Stimulated activated CD4-positive, alpha-beta T cell treated with anti-CD3 and anti-CD28 coated beads, Interleukin-12 subunit alpha, Interleukin-12 subunit beta, amount 100 ng/mL, for 4 hours (primary cell): ENCODE results near the gene PIGZ.

Experiments
- DNase-seq: peaks from one replicate; pipeline ENCODE4 v3.0.0-alpha.2; 2020

The PIGZ gene

DNA sequence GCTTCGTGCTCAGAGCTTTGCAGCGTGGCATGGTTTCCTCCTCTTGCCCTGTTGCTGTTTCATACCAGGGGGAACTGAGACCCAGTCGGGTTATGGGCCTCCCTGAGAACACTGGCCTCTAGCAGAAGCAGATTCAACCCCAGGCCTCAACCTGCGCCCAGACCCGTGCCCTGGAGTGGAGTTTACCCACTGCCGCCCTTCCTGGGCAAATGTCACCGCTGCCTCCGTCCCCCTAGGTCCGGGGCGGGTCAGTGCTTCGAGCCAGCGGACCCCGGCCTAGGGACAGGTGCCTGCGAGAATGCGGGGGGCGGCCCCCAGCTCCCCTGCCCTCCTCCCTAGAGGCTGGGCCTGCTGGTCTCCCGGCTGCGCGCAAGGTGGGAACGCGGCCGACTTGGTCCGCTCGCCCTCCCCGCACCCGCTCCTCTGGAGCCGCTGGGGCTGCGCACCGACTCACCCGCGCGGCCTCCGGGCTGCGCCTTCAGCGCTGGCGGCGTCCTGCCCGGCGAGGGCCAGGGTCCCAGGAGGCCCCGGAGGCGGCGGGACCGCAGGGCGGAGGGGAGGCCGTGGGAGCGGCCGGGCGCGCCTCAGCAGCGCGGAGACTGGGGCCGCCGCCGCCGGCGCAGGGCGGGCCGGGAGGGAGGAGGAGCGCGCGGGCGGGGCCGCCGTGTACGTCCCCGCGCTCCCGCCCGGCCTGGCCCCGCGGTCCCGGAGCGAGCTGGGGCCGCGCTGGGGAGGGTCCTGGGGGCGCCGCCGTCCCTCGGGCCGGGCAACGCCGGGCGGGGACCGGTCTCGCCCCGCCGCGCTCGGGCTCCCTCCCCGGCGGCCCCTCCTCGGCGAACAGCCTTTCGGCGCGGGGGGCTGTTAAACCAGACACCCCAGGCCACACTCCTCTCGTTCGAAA, at the start of gene PIGZ:
Gene PIGZ, minus strand, starts transcription at position 601 of the 901 bp plus-strand sequence. CDS start 16,802 bp downstream, outside the sequence.
- DNase-seq: peak; percentile 46

DNA sequence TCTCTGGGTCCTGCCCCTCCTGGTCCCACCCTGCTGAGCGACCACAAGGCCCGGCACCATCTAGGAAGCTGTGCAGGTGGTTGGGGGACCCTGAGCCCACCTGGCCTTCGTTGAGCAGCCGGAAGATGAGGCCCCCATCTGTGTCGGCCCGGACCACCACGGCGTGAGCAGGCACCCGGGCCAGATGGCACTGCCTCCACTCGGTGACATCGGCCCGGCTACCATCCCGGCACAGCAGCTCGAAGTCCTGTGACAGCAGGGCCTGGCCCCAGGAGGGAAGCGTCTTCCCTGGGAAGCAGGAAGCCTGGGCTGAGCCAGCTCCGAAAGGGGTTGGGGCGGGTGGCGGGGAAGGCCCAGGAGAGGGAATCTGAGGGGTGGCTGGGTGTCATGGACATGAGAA, 48.4 kb upstream of the PIGZ start:
- DNase-seq: no peak

GRCh38 chr3:197015790-197016736, 47.4 kb upstream of the PIGZ start:
- no peak for DNase-seq

DNA sequence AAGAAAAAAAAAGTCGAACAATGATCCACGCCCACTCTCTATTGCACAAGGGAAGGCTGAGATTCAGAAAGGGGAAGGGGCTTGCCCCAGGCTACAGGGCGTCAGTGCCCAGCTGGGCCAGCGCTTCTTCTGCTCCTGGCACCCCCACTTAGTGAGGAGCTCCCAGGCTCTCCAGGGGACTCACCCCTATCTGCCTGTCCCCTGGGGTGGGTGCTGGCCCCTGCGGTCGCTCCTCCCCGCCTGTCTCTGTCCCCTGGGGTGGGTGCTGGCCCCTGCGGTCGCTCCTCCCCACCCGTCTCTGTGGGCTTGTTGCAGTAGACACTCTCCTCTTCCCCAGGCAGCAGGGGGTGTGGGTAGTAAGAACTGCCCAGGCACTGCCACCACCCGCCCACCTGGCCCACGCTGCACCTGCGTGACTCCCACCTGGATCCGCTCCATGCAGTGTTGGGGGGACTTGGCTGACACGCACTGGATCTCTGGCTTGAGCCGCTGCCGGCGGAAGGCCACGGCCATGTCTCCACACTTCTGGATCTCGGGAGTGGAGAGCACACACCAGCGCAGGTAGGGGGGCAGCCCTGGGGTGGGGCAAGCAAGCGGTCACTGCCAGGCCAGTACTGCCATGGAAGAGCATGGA, 46.4 kb upstream of the PIGZ start:
- DNase-seq: no peak

GRCh38 chr3:197014024-197014423, 45.4 kb upstream of the PIGZ start:
- DNase-seq: no peak

- DNase-seq: no peak
Observed at GRCh38 chr3:197012540-197012883, 43.9 kb upstream of the PIGZ start.

GRCh38 chr3:197011780-197012539, 43.3 kb upstream of the PIGZ start:
- DNase-seq: no peak

- no peak for DNase-seq
Observed at GRCh38 chr3:197010556-197011351, 42.1 kb upstream of the PIGZ start.

GRCh38 chr3:197009532-197010019, 40.9 kb upstream of the PIGZ start:
- no peak for DNase-seq

DNA sequence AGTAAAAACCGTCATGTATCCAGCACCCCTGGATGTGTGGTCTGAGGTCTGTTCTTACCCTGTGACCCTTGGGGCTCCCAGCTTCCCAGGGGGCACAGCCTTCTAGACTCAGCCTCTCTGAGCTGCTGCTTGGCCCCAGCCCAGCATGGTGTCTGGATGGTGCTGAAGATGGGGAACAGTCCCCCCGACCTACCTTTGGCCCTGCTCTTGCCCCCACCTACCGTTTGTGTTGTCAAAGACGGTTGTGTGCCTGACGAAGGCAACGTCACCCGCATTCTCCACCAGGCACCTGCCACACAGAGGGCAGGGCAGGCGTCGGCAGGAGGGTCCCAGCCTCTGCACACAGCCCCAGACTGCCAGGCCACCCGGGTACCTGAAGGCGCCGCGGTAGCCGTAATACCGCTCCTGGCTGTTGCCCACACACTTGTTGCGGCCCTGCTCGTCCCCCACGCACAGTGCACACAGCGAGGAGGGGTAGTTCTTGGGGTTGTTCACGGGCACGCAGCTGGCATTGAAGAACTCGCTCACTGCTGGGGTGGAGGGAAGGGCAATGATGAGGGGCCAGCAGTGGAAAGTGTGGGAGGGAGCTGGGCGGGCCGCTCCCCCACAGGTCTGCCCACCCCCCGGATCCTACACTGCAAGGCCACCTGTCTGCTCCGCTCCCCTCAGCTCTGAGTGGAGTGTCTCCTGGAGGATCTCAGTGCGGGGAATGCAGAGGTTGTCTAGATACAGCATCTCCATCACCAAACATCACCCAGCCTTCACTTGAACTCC, 40.0 kb upstream of the PIGZ start:
- DNase-seq: no peak

GRCh38 chr3:197007953-197008352, 39.3 kb upstream of the PIGZ start:
- DNase-seq: no peak

- no peak for DNase-seq
Observed at GRCh38 chr3:197007296-197007940, 38.8 kb upstream of the PIGZ start.

DNA sequence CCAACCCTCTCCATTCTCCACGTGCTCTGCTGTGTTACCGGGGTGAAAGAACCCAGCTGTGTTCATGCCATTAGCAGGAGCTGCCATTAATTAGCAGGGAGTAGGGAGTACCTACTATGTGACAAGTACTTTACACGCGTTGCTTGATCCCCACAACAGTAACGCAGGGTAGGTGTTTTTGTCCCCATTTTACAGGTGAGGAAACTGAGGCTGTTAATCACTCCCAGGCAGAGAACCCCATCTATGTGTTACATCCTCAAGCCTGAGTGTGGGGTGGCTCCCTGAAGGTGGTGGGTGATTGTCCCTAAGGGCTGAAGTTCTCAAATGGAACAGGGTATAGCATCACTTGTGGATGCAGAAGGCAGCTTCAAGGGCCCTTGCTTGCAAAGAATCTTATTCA, 38.2 kb upstream of the PIGZ start:
- DNase-seq: no peak

DNA sequence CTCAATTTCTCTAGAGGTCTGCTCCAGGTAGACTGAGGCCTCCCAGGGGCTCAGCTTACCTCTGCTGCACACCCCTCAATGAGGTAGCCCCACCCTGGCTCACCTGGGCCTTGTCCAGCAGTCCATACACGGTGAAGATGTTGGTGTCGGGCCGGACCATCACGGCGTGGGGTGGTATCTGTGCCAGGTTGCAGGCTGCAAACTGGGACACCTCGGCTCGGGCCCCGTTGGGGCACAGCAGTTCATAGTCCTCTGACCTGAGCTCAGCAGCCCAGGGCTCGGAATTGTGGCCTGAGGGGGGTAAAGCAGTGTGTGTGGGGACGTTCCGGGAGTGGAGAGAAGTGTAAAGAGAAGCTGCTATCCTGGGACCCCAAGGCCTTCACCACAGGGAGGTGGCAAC, 37.8 kb upstream of the PIGZ start:
- DNase-seq: no peak

GRCh38 chr3:197003461-197004385, 35.1 kb upstream of the PIGZ start:
- peak; percentile 26 for DNase-seq

DNA sequence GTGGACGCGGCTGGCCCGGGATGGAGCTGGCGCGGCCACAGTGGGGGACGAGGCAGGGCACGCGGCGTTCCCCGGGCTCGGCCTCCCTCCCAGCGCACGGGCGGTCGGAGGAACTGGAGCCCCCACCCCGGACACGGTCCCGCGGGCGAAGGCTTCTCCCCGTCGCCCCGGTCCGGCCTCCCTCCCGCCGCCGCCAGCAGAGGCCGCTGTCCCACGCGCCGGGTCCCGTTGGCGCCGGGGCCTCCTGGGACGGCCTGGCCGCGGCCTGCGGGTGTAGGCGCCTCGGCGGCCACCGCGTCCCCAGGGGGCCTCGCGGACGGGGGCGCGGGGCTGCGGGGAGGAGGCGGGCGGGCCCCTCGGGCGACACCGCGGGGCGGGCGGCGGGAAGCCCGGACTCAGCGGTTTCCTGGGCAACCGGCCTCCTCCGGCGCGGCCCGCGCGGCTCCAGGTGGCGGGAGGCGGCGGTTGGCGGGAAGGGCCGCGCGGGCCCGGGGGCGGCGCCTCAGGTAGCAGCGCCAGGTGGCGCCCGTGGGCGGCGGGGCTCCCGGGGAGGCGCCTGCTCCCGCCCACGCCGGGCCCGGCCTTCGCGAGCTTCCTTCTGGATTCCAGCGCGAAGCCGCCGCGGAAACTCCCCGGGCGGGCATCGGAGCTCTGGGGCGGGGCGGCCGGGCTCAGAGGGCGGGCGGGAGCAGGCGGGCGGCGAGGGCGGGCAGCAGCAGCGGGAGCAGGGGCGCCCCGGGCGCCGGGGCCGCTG, 34.2 kb upstream of the PIGZ start:
- DNase-seq: peak; percentile 84

DNA sequence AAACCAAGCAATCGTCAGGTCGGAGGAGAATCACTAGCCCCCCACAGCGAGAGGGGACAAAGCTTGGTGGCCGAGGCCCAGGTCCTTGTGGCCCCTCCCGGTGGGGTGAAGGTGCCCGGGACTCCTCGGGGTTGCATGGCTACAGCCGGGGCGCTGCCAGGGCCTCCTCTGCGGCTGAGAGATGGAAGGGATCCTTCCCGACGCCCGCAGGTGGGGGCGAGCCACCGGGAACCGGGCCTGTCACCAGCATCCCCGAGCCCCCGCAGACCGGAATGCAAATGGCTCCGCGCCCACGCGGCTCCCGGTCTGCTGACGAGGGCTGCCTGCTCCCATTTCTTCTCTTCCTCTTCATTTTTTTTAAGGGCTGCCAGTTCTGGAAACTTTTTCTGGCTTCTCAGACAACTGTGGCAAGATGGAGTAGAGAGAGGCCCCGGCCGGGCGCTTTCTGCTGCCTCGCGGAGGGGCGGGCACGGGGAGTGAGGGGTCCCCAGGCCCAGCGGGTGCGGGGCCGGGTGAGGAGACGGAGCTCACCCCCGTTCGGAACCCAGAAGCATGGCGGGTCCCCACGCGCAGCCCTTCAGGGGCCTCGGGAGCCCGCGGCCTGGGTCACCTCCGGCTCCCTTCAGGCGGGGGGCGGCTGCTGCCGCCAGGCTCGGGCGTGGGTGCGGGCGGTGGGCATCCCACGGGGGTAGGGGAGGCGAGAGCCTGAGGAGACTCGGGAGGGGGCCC, 33.5 kb upstream of the PIGZ start:
- no peak for DNase-seq
